ENCODE data around the gene BCL10.

BCL10 gene

GRCh38 chr1:85295006-85295431, 18.6 kb upstream of the BCL10 start:
- TF ChIP-seq, protein P1, sequence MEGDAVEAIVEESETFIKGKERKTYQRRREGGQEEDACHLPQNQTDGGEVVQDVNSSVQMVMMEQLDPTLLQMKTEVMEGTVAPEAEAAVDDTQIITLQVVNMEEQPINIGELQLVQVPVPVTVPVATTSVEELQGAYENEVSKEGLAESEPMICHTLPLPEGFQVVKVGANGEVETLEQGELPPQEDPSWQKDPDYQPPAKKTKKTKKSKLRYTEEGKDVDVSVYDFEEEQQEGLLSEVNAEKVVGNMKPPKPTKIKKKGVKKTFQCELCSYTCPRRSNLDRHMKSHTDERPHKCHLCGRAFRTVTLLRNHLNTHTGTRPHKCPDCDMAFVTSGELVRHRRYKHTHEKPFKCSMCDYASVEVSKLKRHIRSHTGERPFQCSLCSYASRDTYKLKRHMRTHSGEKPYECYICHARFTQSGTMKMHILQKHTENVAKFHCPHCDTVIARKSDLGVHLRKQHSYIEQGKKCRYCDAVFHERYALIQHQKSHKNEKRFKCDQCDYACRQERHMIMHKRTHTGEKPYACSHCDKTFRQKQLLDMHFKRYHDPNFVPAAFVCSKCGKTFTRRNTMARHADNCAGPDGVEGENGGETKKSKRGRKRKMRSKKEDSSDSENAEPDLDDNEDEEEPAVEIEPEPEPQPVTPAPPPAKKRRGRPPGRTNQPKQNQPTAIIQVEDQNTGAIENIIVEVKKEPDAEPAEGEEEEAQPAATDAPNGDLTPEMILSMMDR (IDR thresholded peaks at IDR 0.05; ENCODE audit: low read depth, low read length, missing control alignments): no peak

GRCh38 chr1:85290826-85291225, 14.4 kb upstream of the BCL10 start:
- DNase-seq (ENCODE audit: low read depth): no peak
- TF ChIP-seq, protein P1 (IDR thresholded peaks at IDR 0.05; ENCODE audit: low read depth, low read length, missing control alignments): no peak
- no peak overlapping the region for H3K4me3 ChIP-seq (ENCODE audit: low read depth, low read length)
- in situ Hi-C loops (cut with HindIII; ENCODE audit: low sequenced_read_pairs): no loop called here

More at GRCh38 chr1:85295006-85295431, 18.6 kb upstream of the BCL10 start:
- in situ Hi-C loops (cut with HindIII; ENCODE audit: low sequenced_read_pairs): no loop called here
- no peak overlapping the region for H3K4me3 ChIP-seq (ENCODE audit: low read depth, low read length)
- DNase-seq (ENCODE audit: low read depth): peak; percentile 63

- H3K4me3 ChIP-seq (ENCODE audit: low read depth, low read length): no peak overlapping the region
- in situ Hi-C loops (cut with HindIII; ENCODE audit: low sequenced_read_pairs): no loop called here
- TF ChIP-seq, protein P1 (IDR thresholded peaks at IDR 0.05; ENCODE audit: low read depth, low read length, missing control alignments): no peak
- DNase-seq (ENCODE audit: low read depth): no peak
Measured at GRCh38 chr1:85289848-85290335, 13.5 kb upstream of the BCL10 start.

GRCh38 chr1:85289207-85289847, 12.9 kb upstream of the BCL10 start:
- peak; percentile 81 for DNase-seq (ENCODE audit: low read depth)
- H3K4me3 ChIP-seq (ENCODE audit: low read depth, low read length): no peak overlapping the region
- in situ Hi-C loops (cut with HindIII; ENCODE audit: low sequenced_read_pairs): no loop called here
- TF ChIP-seq, protein P1 (IDR thresholded peaks at IDR 0.05; ENCODE audit: low read depth, low read length, missing control alignments): no peak

- no peak overlapping the region for H3K4me3 ChIP-seq (ENCODE audit: low read depth, low read length)
- TF ChIP-seq, protein P1 (IDR thresholded peaks at IDR 0.05; ENCODE audit: low read depth, low read length, missing control alignments): no peak
- DNase-seq (ENCODE audit: low read depth): no peak
- in situ Hi-C loops (cut with HindIII; ENCODE audit: low sequenced_read_pairs): no loop called here
Measured at GRCh38 chr1:85284202-85284601, 7.8 kb upstream of the BCL10 start.

- in situ Hi-C loops (cut with HindIII; ENCODE audit: low sequenced_read_pairs): no loop called here
Measured at GRCh38 chr1:85283475-85284199, 7.2 kb upstream of the BCL10 start.

More at GRCh38 chr1:85283475-85284199, 7.2 kb upstream of the BCL10 start:
- DNase-seq (ENCODE audit: low read depth): no peak
- H3K4me3 ChIP-seq (ENCODE audit: low read depth, low read length): no peak overlapping the region
- TF ChIP-seq, protein P1 (IDR thresholded peaks at IDR 0.05; ENCODE audit: low read depth, low read length, missing control alignments): no peak
